NCI-H1417 treated with DMSO at 0.1 percent for 48 hours (cell line): ENCODE measurements around the gene CRYBB1.

Source experiments
- DNase-seq: peaks from one replicate; lab custom pipeline; 2025; lab: John Stamatoyannopoulos, UW

Gene CRYBB1

DNA sequence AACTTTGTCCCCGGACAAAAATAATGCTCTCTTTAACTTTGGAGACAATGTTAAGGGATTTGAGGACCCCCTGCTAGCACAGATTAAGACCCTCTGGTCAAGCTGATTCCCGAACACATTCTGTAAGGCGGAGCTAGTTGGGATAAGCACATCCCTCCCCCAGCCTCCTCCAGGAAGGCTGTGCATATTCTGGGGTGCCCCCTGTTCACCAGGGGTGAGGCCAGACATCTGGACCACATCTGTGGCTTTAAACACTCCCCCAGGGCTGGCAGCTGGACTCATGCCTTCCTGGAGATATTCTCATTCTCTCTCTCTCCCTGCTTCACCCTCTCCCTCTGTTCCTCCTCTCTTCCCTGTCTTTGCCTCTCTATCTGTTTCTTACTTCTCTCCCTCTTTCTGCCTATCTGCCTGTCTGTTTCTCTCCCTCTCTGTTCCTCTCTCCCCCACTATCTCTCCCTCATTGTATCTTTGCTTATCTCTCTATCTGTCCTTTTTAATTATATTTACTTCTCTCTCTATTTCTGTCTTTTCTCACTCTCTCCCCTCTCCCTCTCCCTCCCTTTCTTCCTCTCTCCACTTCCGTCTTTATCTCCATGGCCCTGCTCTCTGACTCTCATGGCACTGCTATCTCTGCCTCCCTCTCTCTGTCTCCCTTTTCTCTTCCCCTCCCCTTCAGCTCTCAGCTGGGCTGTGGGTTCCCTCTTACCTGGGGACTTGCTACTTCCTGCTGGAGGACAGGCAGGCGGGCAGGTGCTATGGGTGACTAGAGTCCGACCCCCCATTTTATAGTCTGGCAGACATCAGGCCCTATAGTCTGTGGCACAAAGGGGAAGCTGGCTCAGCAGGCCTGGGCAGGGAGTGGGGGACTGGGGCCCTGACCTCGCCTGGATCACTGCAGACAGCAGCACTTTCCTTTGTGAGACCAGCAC lies at the start of gene CRYBB1:
Gene CRYBB1 (minus strand): TSS at position 757 of the 929 bp plus-strand sequence. CDS start 1,708 bp downstream, outside the sequence.
- DNase-seq = no peak

DNA sequence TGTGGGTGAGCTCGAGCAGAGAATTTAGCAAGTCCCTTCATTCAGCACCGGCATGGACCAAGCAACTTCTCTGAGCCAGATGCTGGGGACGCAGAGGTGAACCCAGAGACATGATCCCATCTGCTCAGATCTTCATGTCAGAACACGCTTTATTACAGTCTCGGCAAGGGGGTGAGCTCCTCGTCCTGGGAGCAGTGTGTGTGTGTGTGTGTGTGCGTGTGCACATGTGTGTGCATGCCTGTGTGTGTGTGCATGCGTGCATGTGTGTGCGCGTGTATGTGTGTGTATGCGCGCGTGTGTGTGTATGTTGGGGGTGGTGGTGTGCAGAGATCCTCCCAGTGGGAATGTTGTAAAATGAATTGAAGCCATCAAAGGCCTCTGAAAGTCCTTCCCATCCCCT lies 49.3 kb upstream of the CRYBB1 start:
- no peak for DNase-seq

DNA sequence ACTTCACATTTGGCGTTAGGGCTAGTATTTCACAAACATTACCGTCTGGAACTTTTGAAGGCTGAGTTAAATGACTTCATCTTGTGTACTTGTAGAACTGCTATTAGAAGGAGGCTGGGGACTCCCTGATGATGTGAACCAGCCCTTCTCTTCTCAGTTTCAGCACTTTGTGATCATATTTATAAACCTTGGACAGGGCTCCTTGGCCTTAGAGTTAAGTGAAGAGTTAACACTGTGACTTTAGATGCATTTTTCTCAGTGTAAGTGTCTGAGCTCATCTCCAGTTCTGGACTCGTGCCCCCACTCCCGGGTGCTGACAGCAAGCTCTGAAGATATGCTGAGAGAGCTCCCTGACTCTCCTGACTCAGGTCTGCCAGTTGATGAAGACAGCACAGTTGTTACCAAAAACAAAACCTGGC lies 48.0 kb upstream of the CRYBB1 start:
- DNase-seq = no peak

DNA sequence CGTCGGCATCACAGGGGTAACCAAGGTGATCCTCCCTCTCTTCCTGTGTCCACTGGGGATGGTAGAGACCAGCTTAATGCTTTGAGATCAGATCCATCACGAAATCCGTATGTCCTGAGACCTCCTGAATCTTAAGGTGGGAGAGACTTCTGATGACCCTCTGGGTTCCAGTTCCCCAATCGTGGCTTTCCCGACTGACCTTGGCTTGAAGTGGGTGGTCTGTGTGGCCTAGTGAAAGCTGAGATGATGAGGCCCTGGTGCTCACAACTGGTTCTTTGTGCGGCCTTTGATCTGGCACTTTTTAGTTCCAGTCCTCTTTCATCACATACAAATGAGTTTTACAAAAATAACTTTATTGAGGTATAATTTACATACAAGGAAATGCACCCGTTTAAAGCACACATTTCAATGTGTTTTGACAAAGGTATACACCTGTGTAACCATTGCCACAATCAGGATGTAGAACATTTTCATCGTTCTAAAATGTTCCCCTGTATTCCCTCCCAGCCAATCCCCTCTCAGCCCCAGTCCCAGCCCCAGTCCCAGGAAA lies 45.6 kb upstream of the CRYBB1 start:
- DNase-seq = no peak

DNA sequence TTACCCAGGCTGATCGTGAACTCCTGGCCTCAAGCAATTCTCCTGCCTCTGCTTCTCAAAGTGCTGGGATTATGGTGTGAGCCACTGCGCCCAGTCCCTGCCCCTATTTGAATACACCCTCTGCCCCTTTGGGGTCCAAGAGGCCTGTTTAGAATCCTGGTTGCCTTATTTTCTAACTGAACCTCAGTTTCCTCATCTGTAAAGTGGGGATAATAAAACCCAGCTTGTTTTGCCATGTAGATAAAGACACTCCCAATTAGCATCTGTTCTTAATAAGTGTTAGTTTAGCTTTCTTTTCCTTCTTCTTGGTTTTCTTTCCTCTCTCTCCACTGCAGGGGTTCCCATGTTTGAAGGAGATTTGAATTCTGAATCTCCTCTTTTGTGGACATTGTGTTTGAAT lies 44.3 kb upstream of the CRYBB1 start:
- DNase-seq = no peak

DNA sequence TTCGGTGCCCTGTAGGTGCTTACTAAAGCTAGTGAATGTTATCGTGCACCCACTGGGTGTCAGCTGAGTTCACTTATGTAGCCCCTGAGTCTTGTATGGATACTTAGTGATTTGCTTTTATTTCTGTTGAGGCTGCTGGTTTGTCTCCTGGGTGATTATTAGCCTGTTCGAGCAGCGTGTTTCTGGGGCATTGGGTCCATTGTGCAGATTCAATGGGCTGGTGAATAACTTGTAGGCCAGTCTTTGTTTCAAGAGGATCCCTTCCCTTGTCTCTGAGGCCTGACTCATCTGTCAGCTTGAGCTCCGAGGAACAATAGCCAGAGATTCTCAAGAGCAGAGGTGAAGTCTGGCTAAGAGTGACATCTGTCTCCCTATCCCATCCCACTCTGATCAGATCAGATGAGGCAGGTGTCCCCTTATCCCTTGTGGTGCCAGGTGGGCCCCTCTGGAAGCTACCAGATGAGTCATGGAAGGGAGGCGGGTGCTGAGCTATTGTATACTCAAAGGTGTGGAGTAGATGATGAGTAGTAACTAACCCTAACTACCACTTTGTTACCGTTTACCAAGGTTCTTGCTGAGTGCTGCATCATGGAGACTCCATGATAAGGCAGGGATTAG lies 43.2 kb upstream of the CRYBB1 start:
- DNase-seq = no peak

DNA sequence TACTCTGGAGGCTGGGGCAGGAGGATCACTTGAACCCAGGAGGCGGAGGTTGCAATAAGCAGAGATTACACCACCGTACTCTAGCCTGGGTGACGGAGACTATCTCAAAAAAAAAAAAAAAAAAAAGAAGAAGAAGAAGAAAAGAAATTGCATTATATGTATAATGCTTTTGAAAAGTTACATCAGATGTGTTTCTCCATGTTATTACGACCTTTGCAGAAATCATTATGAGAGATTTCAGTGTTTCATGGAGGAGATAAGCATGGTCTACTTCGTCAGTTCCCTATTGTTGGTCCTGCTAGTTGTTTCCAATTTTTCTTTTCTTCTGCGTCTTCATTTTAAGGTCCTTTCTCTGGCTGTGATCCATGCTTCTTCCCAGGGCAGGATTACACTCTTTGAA lies 42.5 kb upstream of the CRYBB1 start:
- no peak for DNase-seq

DNA sequence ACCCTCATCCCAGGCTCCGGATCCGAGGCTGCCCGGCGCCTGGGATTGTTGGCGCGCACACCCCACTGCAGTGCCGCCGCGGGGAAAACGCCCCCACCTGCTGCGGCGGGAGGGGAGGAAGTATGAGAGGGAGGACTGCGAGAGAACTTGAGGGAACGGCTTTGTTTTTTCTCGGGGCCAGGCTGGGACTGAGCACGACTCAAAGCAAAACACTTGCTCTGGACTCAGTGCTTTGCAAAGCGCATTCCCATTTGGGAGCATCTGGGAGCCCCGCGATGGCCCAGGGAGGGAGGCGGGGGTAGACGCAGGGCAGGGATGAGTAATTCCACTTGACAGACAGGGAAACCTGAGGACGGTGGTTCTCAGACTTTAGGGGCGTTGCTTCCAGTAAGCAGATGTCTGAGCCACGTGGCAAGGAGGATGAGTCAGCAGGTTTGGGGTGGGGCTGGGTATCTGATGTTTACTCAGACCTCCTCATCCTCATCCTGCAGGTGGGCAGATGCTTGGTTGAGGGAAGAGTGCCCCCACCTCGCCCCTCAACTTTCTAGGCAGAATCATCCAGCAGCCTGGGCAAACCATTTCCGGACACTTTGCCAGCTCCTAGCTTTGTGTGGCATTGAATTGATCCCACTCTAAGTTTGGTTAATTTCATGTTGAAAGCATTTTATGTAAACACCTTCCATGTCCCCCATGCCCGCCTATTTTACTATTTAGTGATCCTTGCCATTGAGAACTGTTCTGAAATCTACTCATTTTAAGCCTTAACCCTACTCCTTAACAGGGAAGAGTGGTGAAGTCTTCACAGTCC lies 41.0 kb upstream of the CRYBB1 start:
- DNase-seq = no peak

DNA sequence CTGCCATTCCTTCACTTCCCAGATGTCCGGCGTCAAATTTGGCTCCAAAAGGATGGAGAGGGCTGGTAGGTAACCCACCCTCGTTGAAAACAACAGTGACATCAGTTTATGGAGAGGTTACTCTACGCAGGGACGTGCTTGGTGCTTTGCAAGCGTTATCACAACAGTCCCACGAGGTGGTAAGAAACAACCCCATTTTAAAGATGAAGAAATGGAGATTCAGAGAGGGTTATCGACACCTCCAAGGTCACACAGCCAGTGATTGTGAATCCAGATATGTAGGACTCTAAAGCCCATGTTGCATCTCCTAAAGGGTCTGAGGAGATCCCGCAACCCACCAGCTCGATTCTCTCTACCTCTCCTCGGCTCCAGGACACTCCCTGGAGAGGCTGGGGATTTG lies 40.3 kb upstream of the CRYBB1 start:
- no peak for DNase-seq

DNA sequence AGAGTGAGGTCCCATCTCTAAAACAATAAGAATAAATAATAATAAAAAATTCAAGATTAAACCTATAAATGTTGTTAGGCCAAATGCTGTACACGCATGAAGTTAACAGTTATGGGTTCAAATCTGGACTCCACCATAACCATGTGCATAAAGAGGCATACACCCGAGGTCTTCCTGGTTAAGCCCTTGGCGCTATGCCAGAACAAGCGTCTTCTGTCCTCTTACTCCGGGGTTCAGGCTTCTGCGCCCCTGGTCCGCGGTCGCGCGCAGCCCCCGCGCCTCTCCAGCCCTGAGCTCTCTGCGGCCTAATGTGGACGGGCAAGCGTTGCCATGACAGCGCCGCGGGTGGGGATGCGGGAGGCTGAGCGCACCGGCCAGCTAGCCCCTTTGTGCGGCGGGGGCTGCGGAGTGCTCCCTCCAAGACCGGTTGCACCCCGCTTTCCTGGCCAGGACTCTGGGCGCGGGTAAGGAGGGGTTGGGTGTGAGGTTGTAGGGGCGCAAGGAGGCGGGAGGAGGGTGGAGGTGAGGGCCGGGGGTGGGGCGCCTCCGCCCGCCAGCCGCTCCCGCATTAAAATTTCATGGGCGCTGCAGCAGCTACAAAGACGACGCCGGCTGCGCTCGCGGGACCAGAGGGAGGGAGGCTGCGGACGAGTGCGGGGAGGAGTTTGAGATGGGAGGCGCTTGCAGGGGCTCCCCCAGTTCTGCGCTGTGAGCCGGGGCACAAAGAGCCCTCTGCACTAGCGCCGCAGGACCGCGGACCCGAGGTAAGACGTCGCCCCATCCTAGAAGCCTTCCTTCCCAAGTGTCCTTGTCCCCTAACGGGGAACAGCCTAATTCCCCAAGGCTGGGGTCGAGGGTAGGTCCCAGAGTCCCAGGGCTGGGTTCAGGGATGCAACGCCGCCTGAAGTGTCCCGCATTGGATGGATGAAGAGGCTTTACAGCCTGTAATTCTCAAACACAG lies 39.3 kb upstream of the CRYBB1 start, which contains the start of gene MIAT:
Gene MIAT (plus strand): TSS at position 698 of the 961 bp plus-strand sequence.
- no peak for DNase-seq

DNA sequence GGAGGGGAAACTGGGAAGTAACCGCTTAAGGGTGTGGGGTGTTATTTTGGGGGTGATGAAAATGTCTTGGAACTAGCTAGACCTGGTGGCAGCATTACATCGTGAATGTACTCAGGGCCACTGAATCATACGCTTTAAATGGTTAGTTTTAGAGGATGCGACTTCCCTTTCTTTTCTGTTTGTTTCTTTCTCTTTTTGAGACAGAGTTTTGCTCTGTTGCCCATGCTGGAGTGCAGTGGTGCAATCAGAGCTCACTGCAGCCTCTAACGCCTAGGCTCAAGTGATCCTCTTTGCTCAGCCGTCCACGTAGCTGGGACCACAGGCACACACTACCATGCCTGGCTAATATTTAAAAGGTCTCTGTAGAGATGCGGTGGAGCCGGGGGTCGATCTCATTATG lies 34.0 kb upstream of the CRYBB1 start:
- DNase-seq = no peak

DNA sequence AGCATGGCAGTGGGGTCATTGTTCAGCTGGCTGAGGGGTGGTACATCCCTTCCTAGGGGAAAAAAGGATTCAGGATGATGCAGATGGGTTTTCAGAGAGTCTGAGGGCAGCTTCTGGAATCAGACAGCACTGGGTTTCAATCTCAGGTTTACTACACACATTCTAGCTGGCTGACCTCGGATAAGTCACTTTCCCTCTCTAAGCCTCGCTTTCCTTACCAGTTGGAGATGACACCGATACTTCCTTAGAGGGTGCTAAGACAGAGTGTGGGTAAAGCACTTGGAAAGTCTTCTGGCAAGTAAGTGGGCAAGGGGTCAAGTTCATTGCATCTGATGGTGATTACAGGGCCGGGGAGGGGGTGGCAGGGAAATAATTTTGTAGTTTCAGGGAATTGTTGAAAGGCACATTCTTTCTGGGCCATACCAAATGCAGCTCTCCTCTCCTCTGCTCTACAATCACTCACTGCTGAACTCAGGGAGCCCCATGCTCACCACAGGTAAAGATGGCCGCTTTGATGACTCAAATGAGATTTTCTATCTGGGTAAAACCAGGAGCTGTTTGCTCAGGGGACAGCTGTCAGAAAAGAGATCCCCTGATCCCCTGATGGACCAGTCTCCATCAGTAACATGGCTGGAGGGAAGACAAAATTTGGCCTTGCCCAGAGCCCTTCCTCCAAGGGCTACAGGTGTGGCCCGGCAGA lies 33.0 kb upstream of the CRYBB1 start:
- no peak for DNase-seq

DNA sequence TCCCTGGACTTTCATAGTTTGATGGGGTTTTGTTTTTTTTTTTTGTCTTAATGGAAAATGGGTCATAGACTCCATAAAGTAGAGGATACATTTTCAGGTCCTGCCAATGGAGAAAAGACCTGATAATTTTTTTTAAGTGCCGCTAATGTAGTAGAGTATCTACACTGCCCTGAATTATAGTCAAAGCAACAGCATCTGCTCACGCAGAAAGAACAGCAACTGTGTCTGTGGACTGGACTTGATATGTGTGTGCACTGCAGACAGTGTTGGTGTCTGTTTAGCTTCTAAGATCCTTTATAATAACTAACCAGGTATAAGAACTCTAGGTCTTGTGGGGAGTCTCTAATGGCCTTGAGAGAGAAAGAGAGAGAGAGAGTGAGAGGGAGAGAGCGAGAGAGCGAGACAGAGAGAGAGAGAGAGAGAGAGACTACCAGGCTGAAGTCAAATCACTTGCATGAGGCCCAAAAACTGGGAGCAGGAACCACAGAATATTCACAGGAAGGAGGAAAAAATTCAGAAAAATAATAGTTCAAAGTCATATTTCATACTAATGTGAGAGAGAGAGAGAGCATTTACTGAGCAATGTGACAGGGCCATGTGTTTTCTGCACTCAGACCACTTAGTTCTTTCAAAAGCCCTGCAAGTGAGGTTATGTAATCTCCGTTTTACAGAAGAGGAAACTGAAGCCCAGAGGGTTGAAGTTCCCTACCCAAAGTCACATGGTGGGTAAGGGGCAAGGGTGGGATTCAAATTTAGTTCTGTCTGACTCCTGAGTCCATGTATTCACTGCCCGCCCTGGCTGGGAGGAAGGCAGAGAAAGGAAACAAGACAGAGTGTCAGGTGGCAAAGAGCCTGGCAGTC lies 30.9 kb upstream of the CRYBB1 start:
- no peak for DNase-seq

DNA sequence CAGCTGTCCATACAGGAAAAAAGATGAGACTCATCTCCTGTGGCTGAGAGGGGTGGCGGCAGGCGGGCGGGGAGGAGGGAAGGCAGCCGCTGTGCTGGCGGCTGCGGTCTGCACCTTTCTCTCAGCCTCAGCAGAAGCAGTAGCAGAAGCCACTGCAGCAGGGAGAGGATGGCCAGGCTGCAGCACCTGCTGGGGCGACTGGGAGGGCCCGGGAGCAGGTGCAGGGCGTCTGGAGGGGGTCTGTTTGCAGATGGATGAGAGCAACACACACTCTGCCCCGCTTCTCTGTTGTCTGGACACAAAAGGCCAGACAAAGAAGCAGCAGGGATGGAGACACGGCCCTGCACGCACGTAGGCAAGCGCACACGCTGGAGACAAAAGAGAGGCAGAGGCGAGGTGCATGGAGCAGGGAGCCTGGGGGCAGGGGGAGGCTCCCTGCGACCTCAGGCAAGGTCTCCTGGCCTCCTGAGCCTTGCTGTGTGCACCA lies 30.2 kb upstream of the CRYBB1 start:
- DNase-seq = peak; percentile 87

DNA sequence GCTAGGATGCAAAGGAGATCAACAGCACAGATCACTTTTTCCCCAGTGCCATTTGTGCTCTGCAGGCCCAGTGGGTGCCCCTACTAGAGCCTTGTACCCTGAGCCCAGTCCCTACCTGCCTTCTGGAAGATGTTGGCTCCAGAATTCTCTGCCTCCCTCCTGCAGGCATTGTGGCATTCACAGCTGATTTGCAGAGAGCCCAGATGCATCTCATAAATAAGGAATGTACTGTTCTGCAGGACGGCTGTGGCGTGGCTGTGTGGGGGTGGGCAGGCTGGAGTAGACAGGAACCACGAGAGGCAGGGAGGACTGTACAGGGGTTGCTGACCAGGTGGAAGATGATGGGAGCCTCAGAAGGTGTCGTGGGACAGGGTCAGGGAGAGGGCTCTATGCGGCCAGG lies 28.3 kb upstream of the CRYBB1 start:
- DNase-seq = no peak

DNA sequence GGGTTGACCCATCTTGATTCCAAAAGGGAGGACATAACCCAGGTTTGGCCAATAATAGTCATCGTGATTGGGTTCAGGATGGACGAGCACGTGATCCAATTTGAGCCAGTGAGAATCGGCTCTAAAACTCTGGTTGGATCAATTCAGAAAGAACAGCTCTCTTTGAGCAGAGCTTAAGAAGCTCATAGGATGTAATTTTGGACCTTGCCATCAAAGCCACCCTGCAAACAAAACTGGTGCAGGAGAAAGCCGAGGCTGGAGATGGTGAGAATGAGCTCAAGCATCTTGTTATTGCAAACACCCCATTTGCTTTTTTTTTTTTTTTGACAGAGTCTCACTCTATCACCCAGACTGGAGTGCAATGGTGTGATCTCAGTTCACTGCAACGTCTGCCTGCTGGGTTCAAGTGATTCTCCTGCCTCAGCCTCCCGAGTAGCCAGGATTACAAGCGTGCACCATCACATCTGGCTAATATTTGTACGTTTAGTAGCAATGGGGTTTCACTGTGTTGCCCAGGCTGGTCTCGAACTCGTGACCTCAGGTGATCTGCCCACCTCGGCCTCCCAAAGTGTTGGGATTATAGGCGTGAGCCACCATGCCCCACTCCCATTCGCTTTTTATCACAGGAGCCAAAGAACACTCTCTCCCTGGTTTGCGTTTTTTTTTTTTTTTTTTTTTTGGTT lies 25.7 kb upstream of the CRYBB1 start:
- DNase-seq = no peak

DNA sequence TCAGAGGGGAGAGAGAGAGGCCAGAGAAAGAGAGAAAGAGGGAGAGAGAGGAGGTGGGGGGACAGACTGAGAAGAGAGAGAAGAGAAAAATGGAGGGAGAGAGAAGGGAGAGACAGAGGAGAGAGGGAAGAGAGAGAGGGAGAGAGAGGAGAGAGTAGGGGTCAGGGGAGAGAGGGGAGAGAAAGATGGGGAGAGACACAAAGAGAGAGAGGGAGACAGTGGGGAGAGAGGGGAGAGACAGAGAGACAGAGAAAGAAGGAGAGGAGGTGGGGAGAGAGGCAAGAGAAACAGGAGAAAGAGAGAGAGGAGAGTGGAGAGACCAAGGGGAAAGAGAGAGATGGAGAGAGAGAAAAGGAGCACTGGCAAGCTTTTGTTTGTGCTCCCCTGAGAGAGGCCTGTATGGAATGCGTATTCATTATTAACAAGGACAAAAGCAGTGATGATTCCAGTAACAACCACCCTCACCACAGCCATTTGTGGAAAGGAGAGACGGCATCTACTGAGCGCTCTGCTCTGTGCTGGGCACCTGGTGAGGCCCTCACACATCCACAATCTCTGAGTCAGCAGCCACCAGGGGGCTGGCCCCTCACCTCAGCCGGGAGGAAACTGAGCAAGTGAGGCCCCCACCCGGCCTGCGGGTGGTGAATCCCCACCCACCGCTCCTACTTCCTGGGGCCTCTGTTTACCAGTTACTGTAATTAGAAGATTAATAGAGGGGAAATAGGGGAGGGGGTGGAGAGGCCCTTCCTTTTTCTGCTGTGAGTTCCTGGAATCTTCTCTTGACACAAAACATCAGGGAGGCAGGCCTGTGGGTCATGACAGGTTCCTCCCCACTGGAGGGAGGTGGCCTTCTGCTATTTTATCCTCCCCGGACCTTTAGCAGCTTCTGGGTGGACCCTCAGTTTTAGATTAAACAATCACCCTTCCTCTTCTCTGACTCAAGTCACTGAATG lies 24.9 kb upstream of the CRYBB1 start:
- no peak for DNase-seq
